Measurements from ENCODE around the gene TAB2.
"Not testable (repeated sequence)": the region's sequence is repeated elsewhere in the genome, so short reads cannot be mapped to it uniquely, and the experiment has no call there.

The TAB2 gene

DNA sequence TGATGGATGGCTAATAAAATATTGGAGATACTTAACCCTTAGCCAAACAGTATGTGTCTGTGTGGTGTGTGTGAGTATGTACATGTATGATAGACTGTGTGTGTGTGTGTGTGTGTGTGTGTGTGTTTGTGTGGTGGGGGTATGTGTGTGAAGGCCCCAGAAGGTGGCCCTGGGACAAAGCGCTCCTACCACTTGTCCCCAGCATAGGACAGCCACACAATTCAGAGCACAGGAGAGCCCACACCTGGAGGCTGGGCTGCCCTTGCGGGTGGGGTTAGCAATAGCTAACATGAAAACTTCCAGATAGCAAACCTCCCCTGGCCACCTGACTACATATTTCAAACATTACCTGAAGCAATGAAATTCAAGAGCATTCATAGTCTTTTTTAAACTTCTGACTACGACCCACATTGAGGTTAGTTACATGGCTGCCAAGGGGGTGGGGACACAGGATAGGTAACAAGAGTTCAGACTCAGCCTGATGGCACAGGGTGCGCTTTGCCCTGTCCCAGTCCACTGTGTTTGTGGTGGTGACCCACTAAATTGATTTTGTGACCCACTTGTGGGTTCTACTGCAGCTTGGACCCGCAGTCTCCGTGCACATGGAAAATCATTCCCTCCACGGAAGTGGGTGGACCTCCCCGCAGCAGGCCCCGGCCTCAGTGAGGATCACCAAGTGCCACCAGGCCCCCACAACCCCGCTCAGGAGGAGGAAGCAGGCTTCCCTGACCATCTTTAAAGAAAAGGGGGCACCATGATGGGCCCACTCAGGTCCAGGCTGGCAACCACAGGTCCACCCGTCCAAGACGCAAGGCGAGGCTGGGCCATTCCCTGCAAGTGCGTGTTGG is 132.5 kb downstream of the TAB2 start:
- DNase-seq (ENCODE audit: low read depth, low spot score), result no peak
- no peak overlapping the region for H3K4me3 ChIP-seq (ENCODE audit: low read length)

DNA sequence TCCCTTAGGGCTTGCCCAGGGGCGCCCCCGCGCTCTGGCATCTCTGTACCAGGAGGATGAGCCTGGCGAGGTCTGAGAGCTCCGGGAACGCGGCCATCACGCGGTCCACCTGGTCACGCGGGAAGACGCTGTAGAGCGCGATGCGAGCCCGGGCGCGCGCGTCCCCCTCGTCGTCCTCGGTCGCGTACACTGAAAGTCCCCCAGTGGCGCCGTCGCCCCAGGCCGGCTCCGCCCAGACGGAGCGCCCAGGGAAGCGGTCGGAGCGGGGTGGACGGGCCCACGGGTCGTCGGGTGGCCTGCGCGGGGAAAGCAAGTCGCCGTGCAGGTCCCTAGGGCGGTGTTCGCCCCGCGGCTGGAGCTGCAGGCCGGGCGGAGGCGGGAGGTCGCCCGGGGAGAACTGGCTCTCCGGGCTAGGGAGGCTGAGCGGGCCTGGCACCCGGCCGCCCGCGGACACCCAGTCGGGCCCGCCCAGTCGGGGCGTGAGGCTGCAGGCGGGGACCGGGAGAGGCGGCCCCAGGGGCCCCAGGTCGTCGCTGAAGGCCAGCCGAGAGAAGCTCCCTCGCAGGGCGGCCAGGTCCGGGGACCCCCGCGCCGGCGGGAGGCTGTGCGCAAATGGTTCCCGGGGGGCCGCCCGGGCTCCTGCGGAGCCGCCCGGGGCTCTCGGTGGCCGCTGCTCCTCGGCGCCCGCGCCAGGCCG is 133.3 kb downstream of the TAB2 start:
- no peak overlapping the region for H3K4me3 ChIP-seq (ENCODE audit: low read length)
- no peak for DNase-seq (ENCODE audit: low read depth, low spot score)

DNA sequence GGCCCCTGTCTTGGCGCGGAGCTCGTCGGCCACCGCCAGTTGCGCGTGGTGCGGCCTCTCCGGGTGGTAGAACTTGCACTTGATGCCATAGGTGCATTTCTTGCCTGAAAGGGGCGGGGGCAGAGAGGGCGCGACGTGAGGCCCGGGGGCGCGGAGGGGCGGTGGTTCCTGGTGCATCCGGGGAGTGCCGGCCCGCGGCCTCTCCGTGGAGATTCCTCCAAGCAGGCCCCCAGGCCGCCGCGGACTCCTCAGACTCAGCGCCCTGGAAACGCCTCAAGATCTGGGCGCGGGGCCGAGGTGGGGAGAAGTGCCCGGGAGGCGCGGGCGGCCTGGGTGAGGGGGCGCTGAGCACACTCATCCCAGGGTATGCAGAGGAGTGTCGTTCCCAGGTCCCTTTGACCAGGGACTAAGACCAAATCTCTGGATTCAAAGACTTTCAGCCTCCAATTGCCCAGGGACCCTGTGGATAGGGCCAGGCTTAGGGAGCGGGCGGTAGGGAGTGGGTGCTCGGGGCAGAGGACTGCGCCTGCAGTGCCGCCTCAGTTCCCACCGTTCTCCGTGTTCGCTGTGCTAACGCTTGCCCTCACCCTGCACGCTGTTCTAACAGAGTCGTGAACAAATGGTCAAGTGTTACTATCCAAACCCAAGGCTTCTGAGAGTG is 134.0 kb downstream of the TAB2 start:
- H3K4me3 ChIP-seq (ENCODE audit: low read length), result no peak overlapping the region
- DNase-seq (ENCODE audit: low read depth, low spot score), result no peak

DNA sequence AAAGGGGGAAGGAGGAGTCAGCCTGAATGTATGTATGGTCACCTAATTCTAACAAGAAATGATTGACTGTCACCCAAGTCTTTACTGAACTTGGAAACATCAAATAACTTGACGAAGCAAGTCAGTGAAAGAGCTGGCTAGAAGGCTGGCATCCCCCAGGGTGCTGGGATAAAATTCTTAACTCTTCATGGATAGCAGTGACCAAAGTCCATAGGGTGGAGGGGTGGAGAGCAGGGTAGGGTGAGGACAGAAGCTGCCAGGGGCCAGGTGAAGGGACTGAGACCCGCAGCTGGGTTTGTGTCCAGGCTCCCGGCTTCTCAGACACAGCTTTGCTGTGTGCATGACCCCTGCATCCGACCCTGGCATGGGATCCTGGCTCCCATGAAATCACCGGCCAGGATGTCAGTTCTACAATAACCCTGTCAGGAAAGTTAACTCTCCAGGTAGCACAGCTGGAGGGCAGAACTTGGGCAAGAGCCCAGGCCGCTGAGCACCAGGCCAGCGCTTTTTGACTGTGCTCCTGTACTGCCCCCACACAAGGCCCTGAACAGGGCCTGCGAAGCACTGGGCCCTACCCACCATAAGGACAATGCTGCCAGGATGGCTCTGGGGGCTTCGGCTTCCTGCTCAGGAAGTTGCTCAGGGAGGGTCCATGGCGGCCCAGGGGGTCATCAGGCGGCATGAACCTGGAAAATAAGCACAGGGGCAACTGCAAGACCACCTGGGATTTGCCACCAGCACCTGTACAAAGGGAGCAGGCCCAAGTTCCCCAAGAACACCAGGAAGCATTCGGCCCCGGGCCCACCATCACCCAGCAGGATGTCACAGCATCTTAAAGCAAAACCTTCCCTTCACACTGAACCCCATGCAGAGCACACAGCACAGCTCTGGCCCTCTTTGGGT is 134.8 kb downstream of the TAB2 start:
- no peak overlapping the region for H3K4me3 ChIP-seq (ENCODE audit: low read length)
- no peak for DNase-seq (ENCODE audit: low read depth, low spot score)

DNA sequence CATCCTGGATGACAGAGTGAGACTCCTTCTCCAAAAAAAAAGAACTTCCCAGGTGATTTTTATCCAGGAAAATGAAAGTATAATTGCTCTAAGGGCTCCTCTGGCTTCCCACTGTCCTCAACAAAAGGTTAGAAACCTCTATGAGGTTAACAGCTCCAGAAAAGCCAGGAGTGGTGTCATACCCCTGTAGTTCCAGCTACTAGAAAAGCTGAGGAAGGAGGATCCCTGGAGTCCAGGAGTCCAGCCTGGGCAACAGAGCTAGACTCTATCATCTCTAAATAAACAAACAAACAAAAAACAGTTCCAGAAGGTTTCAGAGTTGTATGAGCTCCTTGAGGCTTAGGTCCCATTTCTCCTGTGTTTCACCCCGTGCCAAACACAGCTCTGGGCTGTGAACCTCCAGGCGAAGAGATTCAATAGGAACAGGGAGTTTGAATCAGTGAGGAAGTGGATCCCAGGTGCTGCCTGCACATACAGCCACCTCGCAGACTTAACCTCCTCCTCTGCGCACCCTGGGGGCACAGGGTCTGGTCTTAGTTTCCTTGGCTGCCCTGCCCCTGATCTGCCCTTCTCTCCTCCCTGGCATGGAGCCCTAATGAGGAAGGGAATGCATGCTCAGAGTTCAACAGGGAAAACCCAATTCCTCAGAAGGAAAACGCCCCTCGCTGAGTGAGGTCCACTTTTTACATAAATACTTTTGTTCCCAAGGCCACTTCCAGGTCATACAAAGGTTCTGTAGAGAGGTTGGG is 136.3 kb downstream of the TAB2 start:
- no peak for DNase-seq (ENCODE audit: low read depth, low spot score)
- no peak overlapping the region for H3K4me3 ChIP-seq (ENCODE audit: low read length)

DNA sequence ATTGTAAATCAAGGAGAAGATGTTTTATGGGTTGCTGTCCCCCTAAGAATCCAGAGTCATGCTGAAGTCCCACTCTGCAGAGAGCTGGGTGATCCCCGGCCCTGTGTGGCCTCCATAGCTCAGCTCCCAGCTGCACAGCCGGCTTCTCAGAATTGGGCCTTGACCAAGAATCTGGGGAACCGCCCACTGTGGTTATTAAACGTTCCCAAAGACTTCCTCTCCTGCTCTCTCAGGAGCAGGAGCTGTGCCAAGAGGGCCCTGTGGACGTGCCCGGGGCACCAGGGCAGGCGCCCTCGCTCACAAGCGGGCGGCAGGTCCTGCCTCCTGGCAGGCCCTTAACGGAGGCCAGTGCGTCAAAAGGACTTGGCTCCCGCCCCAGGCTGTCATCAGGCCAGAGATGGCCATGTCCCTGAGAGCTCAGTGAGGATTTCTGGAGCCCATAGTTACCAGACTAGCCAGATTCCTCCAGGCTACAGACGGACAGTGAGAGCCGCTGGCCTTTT is 136.9 kb downstream of the TAB2 start:
- DNase-seq (ENCODE audit: low read depth, low spot score), result no peak
- no peak overlapping the region for H3K4me3 ChIP-seq (ENCODE audit: low read length)

DNA sequence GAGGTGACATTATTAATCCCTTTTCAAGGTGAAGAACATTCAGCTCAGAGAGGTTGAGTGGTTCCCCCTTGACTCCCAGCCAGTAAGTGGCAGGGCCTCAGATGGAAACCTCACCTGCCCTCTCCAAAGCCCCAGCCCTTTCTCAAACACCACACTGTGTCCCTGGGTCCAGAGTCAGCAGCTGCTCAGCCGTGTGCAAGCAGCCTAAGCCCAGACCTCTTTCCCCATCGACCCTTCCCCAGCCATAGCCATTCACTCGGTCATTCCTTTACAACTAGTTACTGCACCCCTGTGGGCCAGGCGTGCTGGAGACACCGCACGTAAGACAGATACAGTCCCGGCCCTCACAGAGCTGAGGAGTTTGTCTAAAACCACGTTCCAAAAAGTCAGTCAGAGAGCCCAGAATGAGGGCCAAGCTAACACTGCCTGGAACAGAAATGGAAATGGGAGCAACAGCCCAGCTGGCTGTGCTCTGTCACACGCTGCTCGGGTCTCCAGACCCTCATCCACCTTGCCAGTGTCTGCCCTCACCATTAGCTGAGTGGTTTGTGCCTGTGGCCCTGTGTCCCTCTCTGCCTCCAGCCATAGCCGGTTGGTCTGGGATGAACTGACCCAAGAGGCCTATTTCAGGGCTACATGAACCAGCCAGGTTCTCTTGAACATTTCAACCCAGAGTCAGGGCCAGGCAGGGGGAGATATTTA is 137.7 kb downstream of the TAB2 start:
- H3K4me3 ChIP-seq (ENCODE audit: low read length), result no peak overlapping the region
- DNase-seq (ENCODE audit: low read depth, low spot score), result no peak

DNA sequence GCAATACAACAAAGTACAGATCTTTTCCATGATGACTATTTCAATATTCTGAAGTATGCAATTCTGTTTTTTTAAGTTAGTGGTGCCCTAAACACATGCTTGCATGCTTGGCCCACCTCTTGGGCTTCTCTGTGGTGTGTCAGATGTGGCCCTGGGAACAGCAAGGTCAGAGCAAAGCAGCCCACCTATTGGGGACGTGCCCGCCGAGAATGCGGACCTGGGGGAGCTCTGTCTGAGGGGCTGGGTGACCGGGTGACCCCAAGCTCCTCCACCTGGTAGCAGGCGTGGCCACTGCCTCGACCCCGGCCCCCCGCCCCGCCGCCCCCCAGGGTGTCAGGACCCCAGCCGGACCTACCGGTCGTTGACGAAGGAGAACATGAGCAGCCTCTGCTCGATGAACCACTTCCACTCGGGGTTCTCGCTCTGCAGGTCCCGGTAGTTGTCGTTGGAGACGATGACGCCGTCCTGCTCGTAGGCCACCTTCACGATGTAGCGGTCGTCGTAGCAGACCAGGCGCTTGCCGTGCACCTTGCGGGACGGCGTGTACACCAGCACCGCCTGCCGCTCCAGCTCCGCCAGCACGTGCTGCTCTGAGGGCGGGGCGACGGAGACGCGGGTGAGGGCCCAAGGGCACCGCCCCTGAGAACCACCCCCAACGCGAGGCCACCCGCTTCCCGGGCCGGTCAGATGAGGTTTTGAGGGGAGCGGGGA is 139.0 kb downstream of the TAB2 start:
- H3K4me3 ChIP-seq (ENCODE audit: low read length), result no peak overlapping the region
- no peak for DNase-seq (ENCODE audit: low read depth, low spot score)

DNA sequence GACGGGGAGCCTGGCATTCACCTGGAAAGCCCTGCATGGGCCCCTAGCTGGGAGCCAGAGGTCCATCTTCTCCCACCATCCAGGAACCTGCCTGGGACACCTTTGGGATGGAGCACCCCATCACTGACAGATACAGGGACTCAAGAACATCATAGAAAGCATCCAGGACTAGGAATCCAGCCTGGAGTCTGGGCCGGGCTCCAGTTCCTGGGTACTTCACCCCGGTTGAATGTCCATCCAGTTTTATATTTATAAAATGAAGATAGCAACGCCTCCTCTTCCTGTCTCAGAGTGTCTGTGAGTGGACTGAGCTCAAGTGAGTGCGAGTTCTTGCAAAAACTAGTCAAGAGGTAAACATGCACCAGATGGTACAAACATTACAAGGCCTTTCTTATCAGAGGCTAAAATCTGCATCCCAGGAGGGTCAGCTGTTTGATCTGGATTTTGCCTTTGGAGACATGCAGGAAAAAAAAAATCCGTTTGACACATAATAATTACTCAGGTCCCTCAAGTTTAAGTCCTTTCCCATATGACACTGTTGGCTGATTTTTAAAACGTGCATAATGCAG is 139.9 kb downstream of the TAB2 start:
- DNase-seq (ENCODE audit: low read depth, low spot score), result no peak
- H3K4me3 ChIP-seq (ENCODE audit: low read length), result no peak overlapping the region

DNA sequence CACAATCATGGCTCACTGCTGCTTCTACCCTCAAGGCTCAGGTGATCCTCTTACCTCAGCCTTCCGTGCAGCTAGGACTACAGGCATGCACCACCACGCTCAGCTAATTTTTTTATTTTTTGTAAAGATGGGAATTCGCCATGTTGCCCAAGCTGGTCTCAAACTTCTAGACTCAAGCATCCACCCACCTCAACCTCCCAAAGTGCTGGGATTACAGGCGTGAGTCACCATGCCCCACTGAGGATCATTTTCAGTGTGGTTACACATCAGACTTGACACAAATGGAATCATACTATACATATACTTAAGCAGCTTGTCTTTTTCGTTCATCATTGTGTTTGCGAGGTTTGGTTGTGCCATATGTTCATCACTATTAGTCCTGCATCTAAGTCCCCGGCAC is 140.7 kb downstream of the TAB2 start:
- no peak for DNase-seq (ENCODE audit: low read depth, low spot score)
- no peak overlapping the region for H3K4me3 ChIP-seq (ENCODE audit: low read length)

DNA sequence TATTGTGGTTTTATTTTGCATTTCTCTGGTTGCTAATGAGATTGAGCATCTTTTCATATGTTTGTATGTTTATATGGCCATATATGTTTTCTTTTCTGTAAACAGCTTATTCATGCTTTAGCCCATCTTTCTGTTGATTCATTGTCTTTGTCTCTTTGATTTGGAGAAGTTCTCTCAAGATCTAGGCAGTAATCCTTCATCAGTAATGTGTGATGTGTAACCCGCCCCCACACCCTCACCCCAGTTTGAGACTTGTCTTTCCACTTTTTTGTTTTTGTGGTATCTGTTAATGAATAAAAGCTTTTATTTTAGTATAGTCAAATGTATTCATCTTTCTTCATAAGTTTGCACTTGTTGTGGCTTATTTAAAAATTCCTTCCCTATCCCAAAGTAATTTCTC is 141.3 kb downstream of the TAB2 start:
- H3K4me3 ChIP-seq (ENCODE audit: low read length), result no peak overlapping the region
- DNase-seq (ENCODE audit: low read depth, low spot score), result no peak

DNA sequence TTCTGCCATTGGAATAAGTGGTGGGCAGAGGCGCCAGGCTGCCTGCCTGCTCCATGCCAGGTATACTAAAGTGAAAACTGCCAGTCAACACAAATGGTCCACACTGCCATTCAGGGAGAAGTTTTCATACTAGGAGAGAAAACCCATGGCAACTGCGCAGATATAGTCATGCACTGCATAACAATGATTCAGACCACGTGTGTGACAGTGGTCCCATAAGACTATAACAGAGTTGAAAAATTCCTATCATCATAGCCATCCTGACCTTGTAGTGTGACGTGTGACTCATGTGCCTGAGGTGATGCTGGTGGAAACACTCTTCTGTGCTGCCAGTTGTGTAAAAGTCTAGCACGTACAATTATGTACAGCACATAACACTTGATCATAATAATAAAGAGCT is 142.2 kb downstream of the TAB2 start:
- DNase-seq (ENCODE audit: low read depth, low spot score), result no peak
- no peak overlapping the region for H3K4me3 ChIP-seq (ENCODE audit: low read length)

DNA sequence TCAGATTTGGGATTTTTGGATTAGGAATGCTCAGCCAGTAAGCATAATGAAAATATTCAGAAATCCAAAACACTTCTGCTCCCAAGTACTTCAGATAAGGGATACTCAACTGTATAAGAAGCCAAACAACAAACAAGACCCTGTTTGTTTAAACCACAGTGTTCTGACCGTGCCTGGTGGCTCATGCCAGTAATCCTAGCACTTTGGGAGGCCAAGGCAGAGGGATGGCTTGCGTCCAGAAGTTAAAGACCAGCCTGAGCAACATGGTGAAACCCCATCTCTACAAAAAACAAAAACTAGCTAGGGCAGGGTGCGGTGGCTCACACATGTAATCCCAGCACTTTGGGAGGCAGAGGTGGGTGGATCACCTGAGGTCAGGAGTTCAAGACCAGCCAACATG is 142.7 kb downstream of the TAB2 start:
- DNase-seq (ENCODE audit: low read depth, low spot score); H3K4me3 ChIP-seq (ENCODE audit: low read length): not testable (repeated sequence)

All from Jurkat, Clone E6-1 (cell line).